HG03442 (cell line): Measurements from ENCODE around the gene JAZF1.

ENCODE experiments used
- ATAC-seq: cut with Tn5 transposase; IDR thresholded peaks from one replicate; pipeline ENCODE4 v1.9.1; 2021; ENCODE audit warnings: mild to moderate bottlenecking, moderate library complexity; ENCODE audit not compliant: unreplicated experiment

Gene JAZF1

DNA sequence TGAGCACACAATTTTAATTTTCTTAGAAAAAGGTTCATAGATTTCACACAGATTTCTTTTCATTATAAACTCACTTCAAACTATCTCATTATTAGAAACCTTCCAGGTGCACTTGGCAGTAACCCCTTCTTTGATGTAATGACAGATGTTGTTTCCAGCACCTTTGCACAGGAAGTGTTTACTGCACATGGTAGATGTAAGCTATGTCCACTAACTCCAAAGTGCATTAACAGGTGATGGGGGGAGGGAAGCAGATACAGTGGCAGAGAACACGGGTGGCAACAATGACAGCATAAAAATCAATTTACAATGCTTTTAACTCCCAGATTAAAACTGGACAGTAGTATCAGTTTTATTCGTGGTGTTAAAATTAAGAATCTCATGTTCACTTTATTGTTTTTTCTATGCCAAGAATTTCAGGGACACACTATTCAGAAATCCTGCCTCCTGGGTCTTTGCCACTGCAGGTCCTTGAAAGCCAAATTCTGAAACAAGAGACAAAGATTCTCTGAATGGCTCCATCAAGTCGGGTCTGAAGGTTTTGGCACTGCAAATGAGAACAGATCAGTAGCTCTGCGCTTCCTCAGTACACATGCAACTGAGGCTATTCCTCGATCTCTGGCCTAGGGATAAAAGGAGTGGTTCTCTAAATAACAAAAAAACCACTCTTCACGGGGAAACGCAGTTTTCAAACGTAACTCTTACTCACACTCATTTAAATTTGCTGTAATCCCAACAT is 187.7 kb downstream of the JAZF1 start:
- no peak for ATAC-seq

DNA sequence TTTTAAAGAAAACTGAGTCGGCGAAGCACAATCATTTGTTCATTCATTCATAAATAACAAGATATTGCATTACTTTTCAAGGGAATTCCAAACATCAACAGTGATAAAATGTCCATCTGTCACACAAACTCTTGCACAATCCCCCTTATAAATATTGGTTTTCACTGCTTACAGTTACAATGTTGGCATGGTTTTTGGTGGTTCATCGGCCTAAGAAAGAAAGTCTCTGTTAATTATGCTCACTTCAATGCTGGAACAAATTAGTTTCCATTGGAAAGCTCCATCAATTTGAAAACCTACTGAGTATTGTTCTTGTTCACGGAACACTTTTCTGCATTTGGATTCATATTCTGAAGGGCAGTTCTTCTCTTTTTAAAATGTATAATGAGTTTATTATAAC is 188.5 kb downstream of the JAZF1 start:
- no peak for ATAC-seq

DNA sequence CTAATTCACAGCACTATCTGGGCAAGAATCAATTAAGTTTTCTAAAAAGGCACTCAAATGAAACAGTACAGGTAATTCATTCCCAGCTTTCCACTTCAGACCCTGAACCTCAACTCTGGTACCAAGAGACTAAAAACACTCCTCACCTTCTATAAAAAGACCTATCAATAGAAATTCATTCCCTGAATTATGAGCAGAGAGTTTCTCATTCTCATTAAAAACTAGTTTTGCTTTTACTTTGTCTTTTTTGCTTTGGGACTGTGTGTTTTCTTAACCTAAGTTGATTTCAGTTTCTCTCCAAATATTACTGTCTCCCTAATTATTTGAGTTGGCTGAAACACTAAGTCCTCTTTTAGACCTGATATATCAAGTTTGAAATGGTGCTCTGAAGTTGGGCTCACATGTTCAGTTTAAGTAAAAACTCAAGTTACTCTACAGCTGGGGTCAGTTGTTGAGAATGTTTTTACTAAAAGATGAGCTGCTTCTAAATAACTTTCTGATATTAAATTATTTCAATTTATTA is 189.5 kb downstream of the JAZF1 start:
- ATAC-seq = no peak

- ATAC-seq = no peak
These were observed 204.1 kb downstream of the JAZF1 start for GRCh38 chr7:27976531-27976930.

DNA sequence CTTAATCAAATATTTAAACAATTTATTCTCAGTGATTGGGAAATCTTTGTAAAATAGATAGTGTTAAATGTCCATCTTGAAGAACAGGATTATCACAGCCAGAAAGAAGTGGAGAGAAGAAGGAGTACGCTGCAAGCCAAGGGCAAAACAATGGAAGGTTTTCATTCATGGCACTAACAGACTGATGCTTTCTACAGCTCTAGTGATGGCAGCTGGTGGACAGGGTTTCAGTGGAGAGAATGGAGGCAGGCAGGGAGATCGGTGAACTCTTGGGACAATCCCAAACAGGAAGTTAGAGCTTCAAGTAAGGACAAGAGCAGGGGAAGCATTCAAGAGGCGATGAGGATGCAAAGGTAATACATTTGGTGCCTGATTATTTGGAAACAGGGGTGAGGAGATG is 207.0 kb downstream of the JAZF1 start:
- no peak for ATAC-seq

GRCh38 chr7:27972276-27972675 is 208.3 kb downstream of the JAZF1 start:
- no peak for ATAC-seq

DNA sequence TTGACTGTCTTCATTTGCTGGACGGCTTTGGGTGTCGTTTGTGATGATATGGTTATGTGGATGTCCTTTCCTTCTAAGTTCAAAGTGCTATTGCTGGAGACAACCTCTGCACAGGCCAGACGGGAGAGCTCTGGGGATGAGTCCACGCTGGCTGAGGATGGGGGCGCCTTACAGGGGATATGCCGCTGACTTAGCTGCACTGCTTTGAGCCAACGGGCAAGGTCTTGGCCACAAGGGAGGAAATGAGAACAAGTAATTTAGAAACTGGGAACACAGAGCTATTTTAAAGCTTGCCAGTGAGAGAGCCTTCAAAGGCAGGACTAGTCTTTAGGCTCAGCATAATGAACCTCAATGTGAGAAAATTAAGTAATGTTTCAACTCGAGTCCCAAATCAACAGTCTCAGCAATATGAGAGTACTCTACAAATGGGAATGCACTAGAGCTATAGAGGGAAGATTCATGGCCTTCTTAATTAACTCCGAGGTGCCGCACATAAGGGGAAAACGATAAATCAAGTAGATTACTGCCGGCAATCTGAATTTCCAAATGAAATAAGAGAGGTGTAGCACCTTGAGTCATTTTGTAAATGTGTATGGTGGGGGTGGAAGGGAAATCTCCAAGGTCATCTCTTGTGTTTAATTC is 209.3 kb downstream of the JAZF1 start:
- ATAC-seq = no peak

GRCh38 chr7:27970350-27970749 is 210.2 kb downstream of the JAZF1 start:
- no peak for ATAC-seq

DNA sequence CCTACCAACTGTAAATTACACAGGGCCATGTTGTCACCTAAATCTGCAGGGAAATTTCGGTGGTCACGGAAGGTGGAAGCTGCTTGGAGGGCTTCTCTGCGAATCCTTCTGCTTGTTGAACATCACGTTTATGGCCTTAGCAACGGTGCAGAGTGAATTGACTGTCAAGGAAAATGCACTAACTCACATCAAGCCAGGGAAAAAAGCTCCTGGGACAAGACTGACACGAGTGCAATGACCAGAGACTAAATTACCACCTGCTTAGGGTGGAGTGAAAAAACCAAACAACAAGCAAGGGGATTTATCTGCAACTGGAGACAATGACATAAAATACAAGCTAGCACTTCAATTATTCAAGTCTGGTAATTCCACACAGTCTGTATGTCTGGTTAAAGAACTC is 211.2 kb downstream of the JAZF1 start:
- ATAC-seq = no peak

DNA sequence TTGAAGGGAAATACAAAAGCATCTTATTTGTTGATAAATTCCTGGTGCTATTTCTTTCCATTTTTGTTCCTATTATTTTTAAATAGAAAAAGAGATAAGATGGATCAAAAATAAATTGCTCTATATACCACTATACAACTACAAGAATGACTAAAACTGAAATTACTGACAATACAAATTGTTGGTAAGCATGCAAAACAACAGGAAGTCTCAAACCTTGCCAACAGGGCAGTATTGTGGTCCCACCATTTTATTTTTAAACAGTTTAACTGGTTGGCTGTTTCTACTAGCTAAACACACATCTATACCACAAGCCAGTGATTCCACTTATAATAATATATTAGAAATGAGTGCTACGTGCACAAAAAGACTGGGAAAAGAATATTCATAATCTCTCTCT is 213.0 kb downstream of the JAZF1 start:
- no peak for ATAC-seq

DNA sequence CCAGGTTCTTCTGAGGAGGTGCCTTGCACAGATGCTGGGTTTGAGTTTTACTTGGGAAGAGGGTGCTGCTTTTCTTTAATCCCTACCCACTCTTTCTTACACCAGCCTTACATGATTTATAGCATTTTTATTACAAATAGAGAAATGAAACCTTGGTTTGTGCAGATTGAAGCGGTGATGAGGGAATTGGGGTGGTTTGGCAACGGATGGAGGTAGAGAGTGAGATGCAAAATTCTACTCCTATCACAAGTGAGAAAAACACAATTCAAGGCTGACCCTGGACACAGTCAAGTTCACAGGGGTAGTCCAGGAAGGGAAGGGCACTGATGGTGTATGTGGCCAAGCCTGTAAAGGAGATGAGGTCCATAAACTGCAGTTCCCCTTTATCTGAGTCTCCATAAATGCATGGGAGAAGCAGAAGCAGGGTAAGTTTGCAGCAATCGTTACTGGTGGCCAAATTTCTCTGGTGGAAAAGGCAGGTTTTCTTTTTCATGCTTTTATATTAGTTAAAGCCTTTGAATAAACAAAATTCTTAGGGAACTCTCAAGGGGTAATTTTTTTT is 214.3 kb downstream of the JAZF1 start:
- ATAC-seq = no peak

GRCh38 chr7:27965650-27966049 is 214.9 kb downstream of the JAZF1 start:
- ATAC-seq = no peak

DNA sequence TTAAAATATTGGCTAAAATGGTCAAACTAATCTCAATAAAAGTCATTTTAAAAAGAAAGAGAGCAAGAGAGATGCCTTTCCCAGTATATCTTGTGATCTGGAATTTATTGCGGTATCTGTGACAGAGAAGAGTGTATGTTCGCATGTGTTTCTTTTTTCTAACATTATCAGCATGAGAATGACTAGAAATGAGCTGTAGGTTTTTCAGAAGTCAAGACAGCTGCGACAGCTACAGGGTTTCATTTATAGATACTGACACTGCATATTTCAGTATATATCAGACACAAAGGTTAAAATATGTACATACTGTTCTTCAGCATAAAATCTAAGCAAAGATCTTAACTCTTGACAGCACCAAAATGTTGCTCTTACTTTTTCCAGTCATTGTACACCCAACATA is 215.8 kb downstream of the JAZF1 start:
- no peak for ATAC-seq

GRCh38 chr7:27963056-27963455 is 217.5 kb downstream of the JAZF1 start:
- ATAC-seq = no peak

DNA sequence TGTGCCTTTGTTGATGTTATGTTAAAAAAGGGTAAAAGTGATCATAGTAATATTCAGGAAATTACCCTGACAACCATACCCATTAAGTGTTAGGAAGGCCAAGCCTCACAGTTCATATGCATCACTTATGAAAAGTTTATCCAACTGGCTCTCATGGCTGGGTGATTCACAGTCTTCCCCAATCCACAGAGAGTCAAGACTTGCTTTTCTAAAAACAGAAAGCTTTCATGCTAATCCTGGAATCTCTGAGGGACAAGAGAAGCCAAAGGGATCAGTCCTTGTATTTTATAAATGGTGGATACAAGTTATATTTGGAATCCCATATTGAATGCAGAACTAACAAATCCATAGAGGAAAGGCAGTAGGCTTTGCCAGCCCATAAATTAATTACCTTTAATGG is 218.3 kb downstream of the JAZF1 start:
- no peak for ATAC-seq

- no peak for ATAC-seq
These were observed 219.3 kb downstream of the JAZF1 start for GRCh38 chr7:27961255-27961654.

- no peak for ATAC-seq
These were observed 220.2 kb downstream of the JAZF1 start for GRCh38 chr7:27960415-27960814.

- ATAC-seq = no peak
These were observed 221.6 kb downstream of the JAZF1 start for GRCh38 chr7:27958933-27959548.

DNA sequence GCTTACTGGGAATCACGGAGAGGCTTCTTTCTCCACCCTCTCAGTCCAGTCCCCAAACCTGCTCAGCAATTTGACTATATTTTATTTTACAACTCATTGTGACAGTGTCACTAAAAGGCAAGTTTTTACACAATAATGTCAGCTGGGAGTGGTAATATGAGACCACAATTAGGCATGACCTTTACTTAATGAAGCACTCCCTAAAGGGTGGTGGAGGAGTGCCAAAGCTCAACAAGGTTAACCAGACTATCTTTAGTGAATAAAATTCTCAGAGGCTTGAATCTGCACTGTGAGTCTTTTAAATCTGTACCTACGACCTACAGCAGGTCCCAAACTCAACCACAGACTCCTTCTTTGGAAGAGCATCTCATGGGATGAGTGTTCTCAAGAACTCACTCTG is 225.0 kb downstream of the JAZF1 start:
- no peak for ATAC-seq

- no peak for ATAC-seq
These were observed 225.6 kb downstream of the JAZF1 start for GRCh38 chr7:27955011-27955410.

DNA sequence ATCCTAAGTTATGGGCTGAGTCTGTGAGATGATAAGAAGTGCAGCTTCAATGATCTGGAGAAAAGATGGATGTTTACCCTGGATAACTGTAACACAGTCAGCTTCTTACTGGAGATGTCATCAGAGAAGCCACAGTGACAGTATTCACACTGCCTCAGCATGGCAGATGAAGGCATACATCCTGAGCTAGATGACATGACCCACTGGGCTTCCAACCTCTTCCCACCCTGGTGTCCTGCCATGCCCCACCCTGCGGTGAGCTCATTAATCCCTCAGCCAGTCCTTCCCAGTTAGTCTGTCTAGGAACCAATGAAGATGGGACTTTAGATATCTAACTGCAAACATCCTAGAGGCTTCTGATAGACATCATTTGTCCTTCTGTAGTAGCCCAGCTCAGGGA is 226.8 kb downstream of the JAZF1 start:
- ATAC-seq = no peak

DNA sequence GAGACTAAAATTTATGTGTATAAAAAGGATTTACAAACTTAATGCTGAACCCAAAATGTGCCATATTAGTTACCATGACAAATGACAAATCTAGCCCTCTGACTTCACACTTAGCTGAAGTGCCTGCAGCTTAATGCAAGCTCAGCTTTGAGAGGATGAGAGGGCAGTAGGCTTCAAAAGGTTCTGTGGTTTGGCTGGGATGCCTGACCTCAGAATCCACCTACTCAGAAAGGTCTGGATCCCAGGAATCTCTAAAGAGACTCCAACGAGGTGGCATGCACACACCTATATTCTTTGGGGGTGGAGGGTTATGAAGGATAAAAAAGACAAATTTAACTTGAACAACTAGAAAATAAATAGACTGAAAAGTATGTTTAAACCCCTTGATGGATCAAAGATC is 227.2 kb downstream of the JAZF1 start:
- ATAC-seq = no peak
